Thyroid gland (tissue), 4 donors: ENCODE data around the gene RPAP2. TPM values are rescaled to one million over a fixed set of nuclear protein-coding genes. Genes with fewer than 3 reads are reported as not detected.

Source experiments
- DNase-seq, 2 donors: peaks; one replicate each; pipeline ENCODE4 v3.0.0-alpha.2; 2019
- H3K27ac ChIP-seq, 3 donors: fragments of 200-600 bp; sonication (generic); 1 replicate in 2 of 3; 2 replicates in 1 of 3; pipeline ENCODE4 v1.5.1; 2016 to 2019; ENCODE audit warnings: mild to moderate bottlenecking in 1 of 3, moderate library complexity in 1 of 3
- H3K27me3 ChIP-seq: fragments of 200-600 bp; sonication (generic); one replicate; pipeline ENCODE4 v1.5.1; 2019
- H3K36me3 ChIP-seq, 2 donors: fragments of 200-600 bp; sonication (generic); one replicate each; pipeline ENCODE4 v1.5.1; 2016 to 2019
- H3K4me1 ChIP-seq, 2 donors: fragments of 200-600 bp; sonication (generic); one replicate each; pipeline ENCODE4 v1.5.1; 2017 to 2019
- H3K4me3 ChIP-seq, 3 donors: fragments of 200-600 bp; sonication (generic); replicated peaks in 1 of 3; 1 replicate in 2 of 3; 2 replicates in 1 of 3; pipeline ENCODE4 v1.5.1; 2016; ENCODE audit warnings: mild to moderate bottlenecking in 1 of 3
- H3K9me3 ChIP-seq: fragments of 200-600 bp; sonication (generic); one replicate; pipeline ENCODE4 v1.5.1; 2017
- POLR2A ChIP-seq, 2 donors: fragments of 450-650 bp; IDR thresholded peaks; one replicate each; pipeline ENCODE4 v1.6.1; 2017; ENCODE audit warnings: antibody characterized with exemption in 2 of 2, mild to moderate bottlenecking in 2 of 2, moderate library complexity in 1 of 2
- WGBS, 2 donors: methylation state at CpG; one replicate each; pipeline ENCODE4 v1.1.5; 2017; 5-methylcytosine and 5-hydroxymethylcytosine counted together
- intact Hi-C: fragments of 100-400 bp; cut with DNase I; formaldehyde crosslinking; loops from one replicate; pipeline ENCODE4 v1.15.1; 2023
- total RNA-seq, 4 donors: library from RNA; depleted of rRNA; stranded (reverse); fragments of >200 nt; gene quantifications; one replicate each; pipeline ENCODE4 v1.2.3, GENCODE V29; 2016
- TF ChIP-seq, protein P1 (sequence below), 6 experiments: fragments of 200-600 bp in 3 of 6; fragments of 450-650 bp in 3 of 6; sonication (generic) in 3 of 6; IDR thresholded peaks; one replicate each; pipeline ENCODE4 v1.5.1; 2016 to 2019; ENCODE audit warnings: antibody characterized with exemption in 6 of 6, mild to moderate bottlenecking in 2 of 6, inconsistent platforms in 1 of 6, moderate library complexity in 1 of 6

Gene RPAP2
- total RNA-seq, 4 donors from 2014 or later, result 8.7 to 28.0 (median 17.6) TPM

DNA sequence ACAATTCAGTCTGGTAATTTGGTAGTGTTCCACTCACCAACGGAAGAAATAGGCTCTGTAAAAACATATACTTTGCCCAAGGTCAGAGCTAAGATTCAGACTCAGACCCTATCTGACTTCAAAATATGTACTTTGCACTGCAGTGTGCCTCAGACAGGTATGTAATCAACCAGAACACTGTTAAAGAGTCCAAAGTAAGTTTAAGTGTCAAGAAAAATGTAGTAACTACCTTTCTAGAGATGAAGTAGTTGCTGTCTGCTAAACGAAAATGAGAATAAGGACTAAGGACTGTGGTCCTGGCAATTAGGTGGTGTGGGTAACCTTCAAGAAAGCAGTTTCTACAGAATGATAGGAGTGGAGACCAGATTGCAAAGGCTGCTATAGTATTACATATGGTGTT is 61.1 kb downstream of the RPAP2 start:
- TF ChIP-seq, protein P1, sequence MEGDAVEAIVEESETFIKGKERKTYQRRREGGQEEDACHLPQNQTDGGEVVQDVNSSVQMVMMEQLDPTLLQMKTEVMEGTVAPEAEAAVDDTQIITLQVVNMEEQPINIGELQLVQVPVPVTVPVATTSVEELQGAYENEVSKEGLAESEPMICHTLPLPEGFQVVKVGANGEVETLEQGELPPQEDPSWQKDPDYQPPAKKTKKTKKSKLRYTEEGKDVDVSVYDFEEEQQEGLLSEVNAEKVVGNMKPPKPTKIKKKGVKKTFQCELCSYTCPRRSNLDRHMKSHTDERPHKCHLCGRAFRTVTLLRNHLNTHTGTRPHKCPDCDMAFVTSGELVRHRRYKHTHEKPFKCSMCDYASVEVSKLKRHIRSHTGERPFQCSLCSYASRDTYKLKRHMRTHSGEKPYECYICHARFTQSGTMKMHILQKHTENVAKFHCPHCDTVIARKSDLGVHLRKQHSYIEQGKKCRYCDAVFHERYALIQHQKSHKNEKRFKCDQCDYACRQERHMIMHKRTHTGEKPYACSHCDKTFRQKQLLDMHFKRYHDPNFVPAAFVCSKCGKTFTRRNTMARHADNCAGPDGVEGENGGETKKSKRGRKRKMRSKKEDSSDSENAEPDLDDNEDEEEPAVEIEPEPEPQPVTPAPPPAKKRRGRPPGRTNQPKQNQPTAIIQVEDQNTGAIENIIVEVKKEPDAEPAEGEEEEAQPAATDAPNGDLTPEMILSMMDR (IDR thresholded peaks at IDR 0.05), result no peak
- no peak for TF ChIP-seq POLR2A (IDR thresholded peaks at IDR 0.05)
- Histone ChIP-seq H3K4me1 (no peaks in the 10 kb centered on the region), H3K27me3 (no peaks in the 10 kb centered on the region), H3K27ac (no peak overlapping the region), H3K36me3 (peaks cover 4 to 8% of the 10 kb centered on the region in 2 donors), H3K4me3 (no peak overlapping the region), H3K9me3 (no peaks in the 10 kb centered on the region)
- WGBS, 2 donors, result 76 to 82% methylated on average over 2 of the region's 2 CpGs
- intact Hi-C loops, result no loop called here
- DNase-seq, result no peak

DNA sequence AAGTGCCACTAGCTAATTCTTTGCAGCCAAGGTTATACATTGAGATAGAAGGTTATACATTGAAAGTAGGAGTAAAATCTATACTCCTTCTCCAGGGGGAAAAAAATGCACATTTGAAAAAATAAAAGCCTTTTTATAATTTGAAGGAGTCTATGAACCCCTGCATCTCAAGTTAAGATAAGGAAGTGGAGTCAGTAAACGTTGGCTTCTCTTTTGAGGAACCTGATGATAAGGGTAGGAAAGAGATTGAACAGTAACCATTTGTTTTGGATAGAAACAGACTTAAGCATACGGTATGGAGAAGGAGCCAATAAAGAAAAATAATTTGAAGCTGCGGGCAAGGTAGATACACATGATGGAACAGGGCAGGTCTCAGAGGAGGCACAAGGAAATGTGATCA is 64.1 kb downstream of the RPAP2 start:
- TF ChIP-seq, protein P1 (IDR thresholded peaks at IDR 0.05), result no peak
- no peak for TF ChIP-seq POLR2A (IDR thresholded peaks at IDR 0.05)
- WGBS, 2 donors, result 80% methylated on average over 3 of the region's 3 CpGs
- H3K4me3 ChIP-seq, result no peak overlapping the region
- no peak for DNase-seq
- H3K4me1 ChIP-seq, result no peaks in the 10 kb centered on the region
- H3K27ac ChIP-seq, result no peak overlapping the region
- H3K27me3 ChIP-seq, result no peaks in the 10 kb centered on the region
- intact Hi-C loops, result no loop called here
- no peaks in the 10 kb centered on the region for H3K9me3 ChIP-seq
- H3K36me3 ChIP-seq, result peaks cover 3 to 4% of the 10 kb centered on the region in 2 donors

DNA sequence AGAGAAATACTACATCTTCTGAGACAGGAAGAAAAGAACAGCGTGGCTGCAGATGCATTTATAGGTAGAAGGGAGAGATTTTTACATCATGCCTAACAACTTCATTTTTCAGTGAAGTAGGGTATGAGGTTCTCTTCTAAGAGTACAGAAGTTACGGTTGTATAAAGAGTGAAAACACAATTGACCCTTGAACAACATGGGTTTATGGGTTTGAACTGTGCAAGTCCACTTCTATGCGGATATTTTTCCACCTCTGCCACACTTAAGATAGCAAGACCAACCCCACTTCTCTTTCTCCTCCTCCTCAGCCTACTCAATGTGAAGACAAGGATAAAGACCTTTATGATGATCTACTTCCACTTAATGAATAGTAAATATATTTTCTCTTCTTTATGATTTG is 64.5 kb downstream of the RPAP2 start:
- intact Hi-C loops, result no loop called here
- Histone ChIP-seq H3K27me3 (no peaks in the 10 kb centered on the region), H3K27ac (no peak overlapping the region), H3K9me3 (no peaks in the 10 kb centered on the region), H3K4me1 (no peaks in the 10 kb centered on the region), H3K36me3 (peaks cover 0 to 4% of the 10 kb centered on the region in 2 donors), H3K4me3 (no peak overlapping the region)
- WGBS, 2 donors, result 91 to 94% methylated on average over 3 of the region's 3 CpGs
- TF ChIP-seq POLR2A (IDR thresholded peaks at IDR 0.05), result no peak
- TF ChIP-seq, protein P1 (IDR thresholded peaks at IDR 0.05), result no peak
- DNase-seq, result no peak

DNA sequence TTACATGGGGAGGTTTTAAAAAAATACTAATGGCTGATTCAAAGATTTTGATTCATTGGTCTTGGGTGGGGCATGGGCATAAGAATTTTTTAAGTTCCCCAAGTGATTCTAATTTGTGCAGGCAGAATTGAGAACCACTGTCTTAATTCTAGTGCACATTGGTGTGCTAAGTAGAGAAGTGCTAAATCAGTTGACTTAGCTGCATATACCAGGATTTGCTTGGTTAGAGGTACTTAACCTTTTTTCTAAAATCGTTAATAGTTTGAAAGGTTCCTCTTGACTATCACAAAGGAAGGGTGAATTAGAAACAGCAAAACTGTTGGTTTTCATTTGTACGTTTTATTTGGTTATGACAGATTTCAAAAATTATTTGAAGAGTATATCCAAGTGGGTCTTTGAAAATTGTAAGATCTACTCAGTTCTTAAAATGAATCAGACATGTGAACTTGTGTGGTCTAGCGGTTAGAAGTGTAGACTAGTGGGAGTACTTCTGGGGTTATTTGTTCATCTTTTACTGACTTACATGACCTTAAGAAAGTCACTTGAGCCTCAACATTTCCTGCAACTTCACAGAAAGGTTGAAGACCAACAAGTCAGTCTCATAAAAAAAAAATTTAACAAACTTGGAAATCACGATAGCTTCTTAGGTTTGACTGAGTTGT is 66.7 kb downstream of the RPAP2 start:
- Histone ChIP-seq H3K27me3 (no peaks in the 10 kb centered on the region), H3K9me3 (no peaks in the 10 kb centered on the region), H3K27ac (no peak overlapping the region), H3K36me3 (no peaks in the 10 kb centered on the region), H3K4me3 (no peak overlapping the region), H3K4me1 (no peaks in the 10 kb centered on the region)
- TF ChIP-seq, protein P1 (IDR thresholded peaks at IDR 0.05), result no peak
- TF ChIP-seq POLR2A (IDR thresholded peaks at IDR 0.05), result no peak
- WGBS, 2 donors, result 68 to 81% methylated on average over 4 of the region's 4 CpGs
- no peak for DNase-seq
- intact Hi-C loops, result no loop called here

DNA sequence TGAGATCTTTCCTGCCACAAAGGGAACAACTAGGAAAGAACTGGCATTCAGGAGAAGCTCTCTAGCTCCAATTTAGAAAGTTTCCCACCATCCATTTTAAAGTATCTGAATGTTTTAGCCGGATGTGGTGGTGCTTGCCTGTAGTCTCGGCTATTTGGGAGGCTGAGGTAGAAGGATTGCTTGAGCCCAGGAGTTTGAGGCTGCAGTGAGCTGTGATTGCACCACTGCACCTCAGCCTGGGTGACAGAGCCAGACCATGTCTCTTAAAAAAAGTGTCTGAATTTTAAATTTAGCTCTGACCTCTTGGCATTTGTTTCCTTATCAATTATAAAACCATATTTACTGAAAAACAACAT is 67.2 kb downstream of the RPAP2 start:
- Histone ChIP-seq H3K27ac (no peak overlapping the region), H3K4me3 (no peak overlapping the region), H3K9me3 (no peaks in the 10 kb centered on the region), H3K36me3 (no peaks in the 10 kb centered on the region), H3K4me1 (no peaks in the 10 kb centered on the region), H3K27me3 (no peaks in the 10 kb centered on the region)
- no peak for TF ChIP-seq POLR2A (IDR thresholded peaks at IDR 0.05)
- TF ChIP-seq, protein P1 (IDR thresholded peaks at IDR 0.05), result no peak
- 91 to 100% methylated on average over 2 of the region's 2 CpGs for WGBS, 2 donors
- DNase-seq, result no peak
- intact Hi-C loops, result no loop called here
